ENCODE results near the gene CFAP46.

Gene CFAP46

GRCh38 chr10:132942101-132943057 is at the start of gene CFAP46:
Gene CFAP46, minus strand, starts transcription at chr10:132942570. Its CDS starts 86 bp downstream, at chr10:132942484.
- no peak for DNase-seq

- no peak for DNase-seq
Observed at GRCh38 chr10:132991706-132992432, 49.5 kb upstream of the CFAP46 start.

- no peak for DNase-seq
Observed at GRCh38 chr10:132990684-132991545, 48.5 kb upstream of the CFAP46 start.

- no peak for DNase-seq
Observed at GRCh38 chr10:132989476-132990415, 47.4 kb upstream of the CFAP46 start.

- no peak for DNase-seq
Observed at GRCh38 chr10:132988988-132989387, 46.6 kb upstream of the CFAP46 start.

- no peak for DNase-seq
Observed at GRCh38 chr10:132987671-132988571, 45.6 kb upstream of the CFAP46 start.

- no peak for DNase-seq
Observed at GRCh38 chr10:132986978-132987377, 44.6 kb upstream of the CFAP46 start.

GRCh38 chr10:132986576-132986975 is 44.2 kb upstream of the CFAP46 start:
- DNase-seq, result no peak

- no peak for DNase-seq
Observed at GRCh38 chr10:132986076-132986475, 43.7 kb upstream of the CFAP46 start.

GRCh38 chr10:132985546-132985900 is 43.2 kb upstream of the CFAP46 start:
- no peak for DNase-seq

GRCh38 chr10:132984801-132985545 is 42.6 kb upstream of the CFAP46 start:
- DNase-seq, result no peak

GRCh38 chr10:132984008-132984295 is 41.6 kb upstream of the CFAP46 start:
- no peak for DNase-seq

GRCh38 chr10:132983252-132984007 is 41.1 kb upstream of the CFAP46 start:
- DNase-seq, result no peak

- DNase-seq, result no peak
Observed at GRCh38 chr10:132982301-132982989, 40.1 kb upstream of the CFAP46 start.

GRCh38 chr10:132981746-132982145 is 39.4 kb upstream of the CFAP46 start:
- no peak for DNase-seq

GRCh38 chr10:132981173-132981555 is 38.8 kb upstream of the CFAP46 start:
- no peak for DNase-seq

- no peak for DNase-seq
Observed at GRCh38 chr10:132980426-132981172, 38.2 kb upstream of the CFAP46 start.

Measured in NCI-H82 (cell line).